Central memory CD8-positive, alpha-beta T cell (primary cell): Measurements from ENCODE around the gene JAM3.

Source experiments
- ATAC-seq: fragments of 150-1000 bp; cut with Tn5 transposase; replicated peaks from 2 replicates; pipeline ENCODE4 v1.10.0; 2022; ENCODE audit warnings: mild to moderate bottlenecking, moderate FRiP score, moderate number of reproducible peaks; ENCODE audit not compliant: poor library complexity, severe bottlenecking; ENCODE audit errors: extremely low read depth
- DNase-seq, 2 donors: peaks; one replicate each; pipeline ENCODE4 v3.0.0; 2021; ENCODE audit warnings: low spot score in 2 of 2
- H3K27ac Mint-ChIP-seq: one replicate; pipeline ENCODE4 v1.8.0; 2022; ENCODE audit warnings: low read depth, mild to moderate bottlenecking, moderate library complexity, mixed read lengths
- H3K27me3 Mint-ChIP-seq: one replicate; pipeline ENCODE4 v1.8.0; 2022; ENCODE audit warnings: mixed read lengths
- H3K36me3 Mint-ChIP-seq: one replicate; pipeline ENCODE4 v1.8.0; 2022; ENCODE audit warnings: mild to moderate bottlenecking, moderate library complexity, mixed read lengths; ENCODE audit not compliant: insufficient read depth
- H3K4me1 Mint-ChIP-seq: one replicate; pipeline ENCODE4 v1.8.0; 2022; ENCODE audit warnings: mixed read lengths
- H3K4me3 Mint-ChIP-seq: one replicate; pipeline ENCODE4 v1.8.0; 2022; ENCODE audit warnings: mild to moderate bottlenecking, moderate library complexity, mixed read lengths
- H3K9me3 Mint-ChIP-seq: one replicate; pipeline ENCODE4 v1.8.0; 2022; ENCODE audit warnings: mixed read lengths

Gene JAM3

GRCh38 chr11:134134167-134134566 lies 65.3 kb downstream of the JAM3 start:
- DNase-seq, result no peak
- peaks cover 16% of the 10 kb centered on the region for H3K9me3 Mint-ChIP-seq
- no peak overlapping the region for H3K27ac Mint-ChIP-seq
- ATAC-seq, result no peak
- H3K4me1 Mint-ChIP-seq, result no peaks in the 10 kb centered on the region
- no peaks in the 10 kb centered on the region for H3K36me3 Mint-ChIP-seq
- no peak overlapping the region for H3K4me3 Mint-ChIP-seq
- H3K27me3 Mint-ChIP-seq, result no peaks in the 10 kb centered on the region

DNA sequence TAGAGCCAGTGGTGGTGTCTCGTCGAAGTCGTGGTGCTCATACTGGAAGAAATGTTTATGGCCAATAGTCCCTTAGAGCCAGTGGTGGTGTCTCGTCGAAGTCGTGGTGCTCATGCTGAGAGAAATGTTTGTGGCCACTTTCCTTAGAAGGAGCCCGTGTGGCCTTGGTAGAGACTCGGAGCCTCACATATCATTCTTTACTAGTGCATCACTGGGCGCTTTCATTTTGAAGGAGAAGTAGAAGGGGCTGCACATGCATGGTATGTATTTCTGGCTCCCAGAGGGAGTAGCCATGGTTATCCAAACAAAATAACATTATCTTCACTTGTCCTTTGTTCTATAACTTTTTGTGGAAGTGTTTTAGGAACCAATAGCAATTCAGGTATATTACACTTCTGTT lies 69.5 kb downstream of the JAM3 start:
- no peak overlapping the region for H3K27ac Mint-ChIP-seq
- ATAC-seq, result no peak

GRCh38 chr11:134139303-134139872 lies 70.5 kb downstream of the JAM3 start:
- Mint-ChIP-seq H3K36me3 (no peaks in the 10 kb centered on the region), H3K9me3 (no peaks in the 10 kb centered on the region), H3K4me3 (no peak overlapping the region), H3K27me3 (no peaks in the 10 kb centered on the region), H3K27ac (no peak overlapping the region), H3K4me1 (no peaks in the 10 kb centered on the region)
- ATAC-seq, result no peak
- DNase-seq, result no peak

More for the DNA sequence above, 69.5 kb downstream of the JAM3 start:
- no peaks in the 10 kb centered on the region for H3K4me1 Mint-ChIP-seq
- H3K36me3 Mint-ChIP-seq, result no peaks in the 10 kb centered on the region
- DNase-seq, result no peak
- no peaks in the 10 kb centered on the region for H3K27me3 Mint-ChIP-seq
- H3K9me3 Mint-ChIP-seq, result peaks cover 5% of the 10 kb centered on the region
- no peak overlapping the region for H3K4me3 Mint-ChIP-seq

GRCh38 chr11:134139873-134140331 lies 71.0 kb downstream of the JAM3 start:
- peak; percentile 19 to 26 for DNase-seq
- no peak overlapping the region for H3K4me3 Mint-ChIP-seq
- ATAC-seq, result no peak
- no peaks in the 10 kb centered on the region for H3K36me3 Mint-ChIP-seq
- no peak overlapping the region for H3K27ac Mint-ChIP-seq
- H3K27me3 Mint-ChIP-seq, result no peaks in the 10 kb centered on the region
- no peaks in the 10 kb centered on the region for H3K9me3 Mint-ChIP-seq
- no peaks in the 10 kb centered on the region for H3K4me1 Mint-ChIP-seq

- H3K27ac Mint-ChIP-seq, result no peak overlapping the region
- no peak for ATAC-seq
Observed at GRCh38 chr11:134140961-134141490, 72.2 kb downstream of the JAM3 start.

DNA sequence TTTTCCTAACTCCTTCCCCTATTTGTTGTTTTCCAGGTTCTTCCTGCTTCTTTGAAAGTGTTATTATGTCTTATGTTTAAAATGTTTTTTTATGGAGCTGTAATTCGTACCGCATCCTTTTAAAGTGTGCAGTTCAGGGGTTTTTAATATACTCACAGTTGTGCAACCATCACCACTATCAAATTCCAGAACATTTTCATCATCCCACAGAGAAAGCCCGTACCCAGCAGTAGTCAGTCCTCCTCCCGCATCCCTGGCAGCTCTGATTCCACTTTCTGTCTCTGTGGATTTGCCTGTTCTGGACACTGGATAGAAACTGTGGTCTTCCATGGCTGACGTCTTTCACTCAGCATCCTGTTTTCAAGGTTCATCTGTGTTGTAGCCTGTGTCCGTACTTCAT lies 73.7 kb downstream of the JAM3 start:
- DNase-seq (no peak), ATAC-seq (no peak)
- Mint-ChIP-seq H3K4me3 (no peak overlapping the region), H3K9me3 (no peaks in the 10 kb centered on the region), H3K4me1 (no peaks in the 10 kb centered on the region), H3K27me3 (no peaks in the 10 kb centered on the region), H3K27ac (no peak overlapping the region), H3K36me3 (no peaks in the 10 kb centered on the region)

More at GRCh38 chr11:134140961-134141490, 72.2 kb downstream of the JAM3 start:
- no peak overlapping the region for H3K4me3 Mint-ChIP-seq
- no peaks in the 10 kb centered on the region for H3K4me1 Mint-ChIP-seq
- H3K9me3 Mint-ChIP-seq, result no peaks in the 10 kb centered on the region
- H3K36me3 Mint-ChIP-seq, result no peaks in the 10 kb centered on the region
- DNase-seq, result no peak
- no peaks in the 10 kb centered on the region for H3K27me3 Mint-ChIP-seq

GRCh38 chr11:134143801-134144200 lies 74.9 kb downstream of the JAM3 start:
- DNase-seq, result no peak
- Mint-ChIP-seq H3K9me3 (no peaks in the 10 kb centered on the region), H3K27ac (no peak overlapping the region), H3K36me3 (no peaks in the 10 kb centered on the region), H3K4me1 (no peaks in the 10 kb centered on the region), H3K4me3 (no peak overlapping the region), H3K27me3 (no peaks in the 10 kb centered on the region)
- ATAC-seq, result no peak

DNA sequence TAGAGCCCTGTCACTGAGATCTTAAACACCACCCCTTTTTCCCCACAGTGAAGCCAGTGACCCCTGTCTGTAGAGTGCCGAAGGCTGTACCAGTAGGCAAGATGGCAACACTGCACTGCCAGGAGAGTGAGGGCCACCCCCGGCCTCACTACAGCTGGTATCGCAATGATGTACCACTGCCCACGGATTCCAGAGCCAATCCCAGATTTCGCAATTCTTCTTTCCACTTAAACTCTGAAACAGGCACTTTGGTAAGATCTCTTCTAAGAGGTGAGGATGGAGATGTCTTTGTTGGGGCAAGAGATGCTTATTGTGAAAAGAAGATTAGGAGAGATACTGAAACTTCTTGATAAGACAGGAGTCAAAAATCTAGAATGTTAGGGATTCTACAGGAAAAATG lies 75.9 kb downstream of the JAM3 start:
- no peak for DNase-seq
- Mint-ChIP-seq H3K9me3 (no peaks in the 10 kb centered on the region), H3K4me1 (no peaks in the 10 kb centered on the region), H3K27ac (peak overlapping the region; percentile 45), H3K36me3 (no peaks in the 10 kb centered on the region), H3K4me3 (no peak overlapping the region), H3K27me3 (no peaks in the 10 kb centered on the region)
- ATAC-seq, result no peak

GRCh38 chr11:134145715-134146114 lies 76.8 kb downstream of the JAM3 start:
- no peak overlapping the region for H3K4me3 Mint-ChIP-seq
- H3K27ac Mint-ChIP-seq, result no peak overlapping the region
- no peaks in the 10 kb centered on the region for H3K4me1 Mint-ChIP-seq
- DNase-seq, result no peak
- no peak for ATAC-seq
- H3K27me3 Mint-ChIP-seq, result no peaks in the 10 kb centered on the region
- no peaks in the 10 kb centered on the region for H3K9me3 Mint-ChIP-seq
- H3K36me3 Mint-ChIP-seq, result no peaks in the 10 kb centered on the region

GRCh38 chr11:134146598-134146997 lies 77.7 kb downstream of the JAM3 start:
- no peaks in the 10 kb centered on the region for H3K4me1 Mint-ChIP-seq
- no peak overlapping the region for H3K4me3 Mint-ChIP-seq
- no peak overlapping the region for H3K27ac Mint-ChIP-seq
- no peak for DNase-seq
- H3K36me3 Mint-ChIP-seq, result peaks cover 3% of the 10 kb centered on the region
- no peaks in the 10 kb centered on the region for H3K9me3 Mint-ChIP-seq
- no peak for ATAC-seq
- H3K27me3 Mint-ChIP-seq, result no peaks in the 10 kb centered on the region

DNA sequence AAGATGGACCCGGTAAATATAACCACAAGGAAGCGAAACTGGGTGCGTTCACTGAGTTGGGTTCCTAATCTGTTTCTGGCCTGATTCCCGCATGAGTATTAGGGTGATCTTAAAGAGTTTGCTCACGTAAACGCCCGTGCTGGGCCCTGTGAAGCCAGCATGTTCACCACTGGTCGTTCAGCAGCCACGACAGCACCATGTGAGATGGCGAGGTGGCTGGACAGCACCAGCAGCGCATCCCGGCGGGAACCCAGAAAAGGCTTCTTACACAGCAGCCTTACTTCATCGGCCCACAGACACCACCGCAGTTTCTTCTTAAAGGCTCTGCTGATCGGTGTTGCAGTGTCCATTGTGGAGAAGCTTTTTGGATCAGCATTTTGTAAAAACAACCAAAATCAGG lies 80.5 kb downstream of the JAM3 start:
- Mint-ChIP-seq H3K27ac (no peak overlapping the region), H3K4me3 (no peak overlapping the region), H3K27me3 (no peaks in the 10 kb centered on the region), H3K9me3 (no peaks in the 10 kb centered on the region), H3K4me1 (no peaks in the 10 kb centered on the region), H3K36me3 (peaks cover 13% of the 10 kb centered on the region)
- DNase-seq (no peak), ATAC-seq (no peak)

DNA sequence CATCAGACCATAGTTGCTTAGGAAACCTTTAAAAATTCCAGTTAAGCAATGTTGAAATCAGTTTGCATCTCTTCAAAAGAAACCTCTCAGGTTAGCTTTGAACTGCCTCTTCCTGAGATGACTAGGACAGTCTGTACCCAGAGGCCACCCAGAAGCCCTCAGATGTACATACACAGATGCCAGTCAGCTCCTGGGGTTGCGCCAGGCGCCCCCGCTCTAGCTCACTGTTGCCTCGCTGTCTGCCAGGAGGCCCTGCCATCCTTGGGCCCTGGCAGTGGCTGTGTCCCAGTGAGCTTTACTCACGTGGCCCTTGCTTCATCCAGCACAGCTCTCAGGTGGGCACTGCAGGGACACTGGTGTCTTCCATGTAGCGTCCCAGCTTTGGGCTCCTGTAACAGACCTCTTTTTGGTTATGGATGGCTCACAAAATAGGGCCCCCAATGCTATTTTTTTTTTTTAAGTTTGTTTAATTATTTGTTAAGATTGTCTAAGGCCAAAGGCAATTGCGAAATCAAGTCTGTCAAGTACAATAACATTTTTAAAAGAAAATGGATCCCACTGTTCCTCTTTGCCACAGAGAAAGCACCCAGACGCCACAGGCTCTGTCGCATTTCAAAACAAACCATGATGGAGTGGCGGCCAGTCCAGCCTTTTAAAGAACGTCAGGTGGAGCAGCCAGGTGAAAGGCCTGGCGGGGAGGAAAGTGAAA lies 81.5 kb downstream of the JAM3 start:
- Mint-ChIP-seq H3K27ac (no peak overlapping the region), H3K36me3 (peaks cover 13% of the 10 kb centered on the region), H3K4me1 (no peaks in the 10 kb centered on the region), H3K27me3 (no peaks in the 10 kb centered on the region), H3K9me3 (no peaks in the 10 kb centered on the region), H3K4me3 (no peak overlapping the region)
- no peak for ATAC-seq
- no peak for DNase-seq

DNA sequence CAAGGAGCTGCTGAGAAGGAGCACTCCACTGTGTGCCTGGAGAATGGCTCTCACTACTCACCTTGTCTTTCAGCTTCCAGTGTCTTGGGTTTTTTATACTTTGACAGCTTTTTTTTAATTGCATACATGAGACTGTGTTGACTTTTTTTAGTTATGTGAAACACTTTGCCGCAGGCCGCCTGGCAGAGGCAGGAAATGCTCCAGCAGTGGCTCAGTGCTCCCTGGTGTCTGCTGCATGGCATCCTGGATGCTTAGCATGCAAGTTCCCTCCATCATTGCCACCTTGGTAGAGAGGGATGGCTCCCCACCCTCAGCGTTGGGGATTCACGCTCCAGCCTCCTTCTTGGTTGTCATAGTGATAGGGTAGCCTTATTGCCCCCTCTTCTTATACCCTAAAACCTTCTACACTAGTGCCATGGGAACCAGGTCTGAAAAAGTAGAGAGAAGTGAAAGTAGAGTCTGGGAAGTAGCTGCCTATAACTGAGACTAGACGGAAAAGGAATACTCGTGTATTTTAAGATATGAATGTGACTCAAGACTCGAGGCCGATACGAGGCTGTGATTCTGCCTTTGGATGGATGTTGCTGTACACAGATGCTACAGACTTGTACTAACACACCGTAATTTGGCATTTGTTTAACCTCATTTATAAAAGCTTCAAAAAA lies 82.3 kb downstream of the JAM3 start:
- no peaks in the 10 kb centered on the region for H3K4me1 Mint-ChIP-seq
- no peak overlapping the region for H3K4me3 Mint-ChIP-seq
- no peak overlapping the region for H3K27ac Mint-ChIP-seq
- DNase-seq (no peak), ATAC-seq (no peak)
- peaks cover 15% of the 10 kb centered on the region for H3K36me3 Mint-ChIP-seq
- no peaks in the 10 kb centered on the region for H3K27me3 Mint-ChIP-seq
- H3K9me3 Mint-ChIP-seq, result no peaks in the 10 kb centered on the region
